Glutamatergic neuron (in vitro differentiated cells): ENCODE data around the gene MSI2. TPM values are rescaled to one million over a fixed set of nuclear protein-coding genes. Genes with fewer than 3 reads are reported as not detected.

Source experiments
- DNase-seq: peaks from one replicate; pipeline ENCODE4 v3.0.0; 2022
- H3K27ac Mint-ChIP-seq: one replicate; pipeline ENCODE4 v1.8.0; 2020; ENCODE audit warnings: mild to moderate bottlenecking, mixed read lengths, inconsistent platforms; ENCODE audit not compliant: unreplicated experiment
- H3K27me3 Mint-ChIP-seq: one replicate; pipeline ENCODE4 v1.8.0; 2020; ENCODE audit warnings: mild to moderate bottlenecking, moderate library complexity, mixed read lengths, inconsistent platforms; ENCODE audit not compliant: unreplicated experiment
- H3K36me3 Mint-ChIP-seq: one replicate; pipeline ENCODE4 v1.8.0; 2020; ENCODE audit warnings: mild to moderate bottlenecking, mixed read lengths, inconsistent platforms; ENCODE audit not compliant: unreplicated experiment
- H3K4me1 Mint-ChIP-seq: one replicate; pipeline ENCODE4 v1.8.0; 2020; ENCODE audit warnings: mild to moderate bottlenecking, low read depth, mixed read lengths, inconsistent platforms; ENCODE audit not compliant: unreplicated experiment
- H3K4me3 Mint-ChIP-seq: one replicate; pipeline ENCODE4 v1.8.0; 2020; ENCODE audit warnings: mild to moderate bottlenecking, mixed read lengths, inconsistent platforms; ENCODE audit not compliant: unreplicated experiment
- H3K9me3 Mint-ChIP-seq: one replicate; pipeline ENCODE4 v1.8.0; 2020; ENCODE audit warnings: mild to moderate bottlenecking, moderate library complexity, mixed read lengths, inconsistent platforms; ENCODE audit not compliant: unreplicated experiment
- CTCF ChIP-seq: fragments of 200-600 bp; sonication (generic); IDR thresholded peaks from one replicate; pipeline ENCODE4 v1.5.0; 2021; ENCODE audit not compliant: partially characterized antibody, unreplicated experiment
- total RNA-seq: library from RNA; stranded (reverse); fragmentation: NEBNext Ultra II Directional; extraction: Animal tissue kit (Norgen Biotek cat#: 25700); gene quantifications from one replicate; pipeline ENCODE4 v1.2.1, GENCODE V29; 2021; ENCODE audit not compliant: unreplicated experiment

The MSI2 gene
- total RNA-seq, 1 donor from 2014 or later = 141 TPM

- DNase-seq = no peak
- H3K36me3 Mint-ChIP-seq = peaks cover 10% of the 10 kb centered on the region
- H3K27me3 Mint-ChIP-seq = no peaks in the 10 kb centered on the region
- peaks cover 23% of the 10 kb centered on the region for H3K4me1 Mint-ChIP-seq
- H3K9me3 Mint-ChIP-seq = peaks cover 17% of the 10 kb centered on the region
- H3K4me3 Mint-ChIP-seq = no peak overlapping the region
- H3K27ac Mint-ChIP-seq = no peak overlapping the region
- no peak for TF ChIP-seq CTCF
Measured at GRCh38 chr17:57593739-57594462, 337.6 kb downstream of the MSI2 start.

DNA sequence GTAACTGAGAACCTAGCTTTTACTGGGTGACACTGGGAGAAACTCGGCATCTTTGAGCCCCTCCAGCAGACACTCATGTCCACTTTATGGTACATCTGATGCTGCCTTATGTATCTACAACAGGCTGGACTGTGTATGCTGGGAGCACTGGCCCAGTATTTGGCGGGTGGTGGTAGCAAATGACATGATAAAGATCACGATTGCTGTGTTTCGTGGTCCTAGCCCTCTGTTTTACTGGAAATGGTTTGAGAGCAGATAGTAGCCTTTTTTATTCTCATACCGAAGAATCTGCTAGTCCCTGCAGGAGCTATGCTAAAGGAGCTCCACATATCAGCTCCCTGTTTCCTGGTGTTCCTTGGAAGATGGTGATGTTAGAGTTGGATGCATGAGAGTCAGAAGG lies 338.4 kb downstream of the MSI2 start:
- Mint-ChIP-seq H3K4me1 (peaks cover 17% of the 10 kb centered on the region), H3K4me3 (no peak overlapping the region), H3K36me3 (peaks cover 10% of the 10 kb centered on the region), H3K9me3 (peaks cover 18% of the 10 kb centered on the region), H3K27ac (no peak overlapping the region), H3K27me3 (no peaks in the 10 kb centered on the region)
- TF ChIP-seq CTCF = no peak
- no peak for DNase-seq

DNA sequence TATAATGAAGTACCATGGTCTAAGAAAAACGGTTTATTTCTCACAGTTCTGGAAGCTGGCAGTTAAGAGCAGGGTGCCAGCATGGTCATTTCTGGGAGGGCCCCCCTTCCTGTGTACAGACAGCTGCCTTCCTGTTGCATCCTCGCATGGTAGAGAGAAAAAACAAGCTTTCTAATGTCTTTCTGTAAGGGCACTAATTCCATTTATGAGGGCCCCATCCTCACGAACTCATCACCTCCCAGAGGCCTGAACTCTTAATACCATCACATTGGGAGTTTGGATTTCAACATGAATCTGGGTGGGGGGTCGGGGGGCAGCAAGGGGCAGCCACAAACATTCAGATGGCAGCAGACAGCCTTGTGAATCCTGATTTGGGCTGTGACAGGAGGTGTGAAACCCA lies 339.1 kb downstream of the MSI2 start:
- H3K27me3 Mint-ChIP-seq = no peaks in the 10 kb centered on the region
- H3K4me3 Mint-ChIP-seq = no peak overlapping the region

DNA sequence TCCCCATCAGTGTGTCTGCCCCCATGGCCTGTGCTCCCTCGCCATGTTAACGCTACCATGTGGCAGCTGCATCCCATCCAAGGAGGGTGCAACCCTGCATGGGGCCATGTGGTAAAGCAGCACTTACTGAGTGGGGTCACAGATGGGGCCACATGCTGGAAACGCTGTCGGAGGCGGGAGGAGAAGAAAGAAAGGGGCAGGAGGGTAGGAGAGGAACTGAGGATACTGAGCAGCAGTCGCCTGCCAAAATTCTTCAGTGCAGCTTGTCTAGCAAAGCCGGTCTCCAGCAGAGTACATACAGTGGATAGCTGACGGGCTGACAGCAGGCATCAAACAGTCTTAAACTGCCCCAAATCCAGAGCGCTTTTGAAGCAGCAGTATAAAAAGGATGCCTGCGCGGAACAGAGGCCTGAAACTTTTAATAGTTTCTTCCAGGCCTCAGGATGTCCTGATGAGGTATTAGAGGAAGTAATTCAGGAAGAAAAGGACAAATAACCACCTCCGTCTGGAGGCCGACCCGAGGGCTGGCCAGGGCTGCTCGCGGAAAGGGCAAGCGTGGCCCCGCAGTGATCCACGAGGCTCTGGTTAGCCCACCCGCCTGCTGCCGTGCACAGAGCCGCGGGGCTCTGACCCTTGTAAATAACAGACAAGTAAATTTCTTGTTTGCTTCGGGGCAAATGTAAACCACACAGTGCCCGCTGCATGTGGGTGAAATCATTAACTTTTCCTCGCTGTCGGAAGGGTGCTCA lies 339.8 kb downstream of the MSI2 start:
- H3K9me3 Mint-ChIP-seq = peaks cover 17% of the 10 kb centered on the region
- no peak for DNase-seq
- H3K4me3 Mint-ChIP-seq = no peak overlapping the region
- TF ChIP-seq CTCF = no peak
- no peaks in the 10 kb centered on the region for H3K27me3 Mint-ChIP-seq
- H3K27ac Mint-ChIP-seq = no peak overlapping the region
- peaks cover 14% of the 10 kb centered on the region for H3K4me1 Mint-ChIP-seq
- H3K36me3 Mint-ChIP-seq = peaks cover 10% of the 10 kb centered on the region

More for the DNA sequence above, 339.1 kb downstream of the MSI2 start:
- no peak for TF ChIP-seq CTCF
- H3K4me1 Mint-ChIP-seq = peaks cover 14% of the 10 kb centered on the region
- DNase-seq = no peak
- no peak overlapping the region for H3K27ac Mint-ChIP-seq
- H3K9me3 Mint-ChIP-seq = peaks cover 17% of the 10 kb centered on the region
- H3K36me3 Mint-ChIP-seq = peaks cover 10% of the 10 kb centered on the region

DNA sequence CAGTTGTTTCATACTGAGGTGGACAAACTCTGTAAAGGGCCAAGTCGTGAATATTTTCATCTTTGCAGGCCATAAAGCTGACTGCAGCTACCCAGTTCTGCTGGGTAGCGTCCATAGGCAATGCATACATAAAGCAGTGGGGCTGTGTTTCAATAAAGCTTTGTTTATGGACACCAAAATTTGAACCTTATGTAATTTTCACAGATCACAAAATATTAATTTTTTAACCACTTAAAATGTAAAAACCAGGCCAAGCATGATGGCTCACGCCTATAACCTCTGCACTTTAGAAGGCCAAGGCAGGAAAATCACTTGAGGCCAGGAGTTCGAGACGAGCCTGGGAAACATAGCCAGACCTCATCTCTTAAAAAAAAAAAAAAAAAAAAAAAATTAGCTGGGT lies 340.8 kb downstream of the MSI2 start:
- H3K27ac Mint-ChIP-seq = no peak overlapping the region
- no peak for TF ChIP-seq CTCF
- H3K4me3 Mint-ChIP-seq = no peak overlapping the region
- peaks cover 14% of the 10 kb centered on the region for H3K4me1 Mint-ChIP-seq
- DNase-seq = no peak
- peaks cover 10% of the 10 kb centered on the region for H3K36me3 Mint-ChIP-seq
- H3K9me3 Mint-ChIP-seq = peaks cover 17% of the 10 kb centered on the region
- H3K27me3 Mint-ChIP-seq = no peaks in the 10 kb centered on the region
